SK-N-SH treated with all-trans-retinoic acid at 6 μM for 48 hours (cell line): ENCODE data around the gene CD276.
A peak's percentile ranks its signal among the peaks of the same experiment; 100 is the strongest.

Experiments
- ATAC-seq: fragments of 200-7000 bp; cut with Tn5 transposase; 3 replicates; pipeline ENCODE4 v1.9.1; 2020; ENCODE audit warnings: mild to moderate bottlenecking, moderate library complexity
- ARNTL ChIP-seq: fragments of 450-650 bp; formaldehyde crosslinking; IDR thresholded peaks from 2 replicates; pipeline ENCODE4 v1.5.0; 2020; ENCODE audit warnings: low read depth, mild to moderate bottlenecking, moderate library complexity, borderline replicate concordance
- CSDC2 ChIP-seq: fragments of 250-450 bp; sonication (Bioruptor Pico); IDR thresholded peaks from 2 replicates; pipeline ENCODE4 v1.5.0; 2020; ENCODE audit warnings: mild to moderate bottlenecking, moderate library complexity
- CSRNP3 ChIP-seq: fragments of 250-450 bp; sonication (Bioruptor Pico); IDR thresholded peaks from 2 replicates; pipeline ENCODE4 v1.5.1; 2021; ENCODE audit warnings: mild to moderate bottlenecking, moderate library complexity
- ESRRG ChIP-seq: fragments of 250-450 bp; sonication (Bioruptor Pico); IDR thresholded peaks from 2 replicates; pipeline ENCODE4 v1.6.1; 2021; ENCODE audit warnings: mild to moderate bottlenecking
- GLIS3 ChIP-seq: fragments of 250-450 bp; sonication (Bioruptor Pico); IDR thresholded peaks from 2 replicates; pipeline ENCODE4 v1.5.0; 2020; ENCODE audit warnings: mild to moderate bottlenecking, moderate library complexity
- ISL1 ChIP-seq: fragments of 250-450 bp; sonication (Bioruptor Pico); IDR thresholded peaks from 2 replicates; pipeline ENCODE4 v2.1.2; 2022; ENCODE audit warnings: mild to moderate bottlenecking, moderate library complexity
- POU6F1 ChIP-seq: fragments of 250-450 bp; sonication (Bioruptor Pico); IDR thresholded peaks from 2 replicates; pipeline ENCODE4 v1.8.0; 2021; ENCODE audit warnings: low read depth, mild to moderate bottlenecking, moderate library complexity, borderline replicate concordance
- RARB ChIP-seq: fragments of 250-450 bp; sonication (Bioruptor Pico); IDR thresholded peaks from 2 replicates; pipeline ENCODE4 v1.8.0; 2021; ENCODE audit warnings: mild to moderate bottlenecking, moderate library complexity
- SNAI2 ChIP-seq: fragments of 250-450 bp; sonication (Bioruptor Pico); IDR thresholded peaks from 2 replicates; pipeline ENCODE4 v1.5.0; 2020; ENCODE audit warnings: mild to moderate bottlenecking, moderate library complexity
- TCF4 ChIP-seq: fragments of 250-450 bp; sonication (Bioruptor Pico); IDR thresholded peaks from 2 replicates; pipeline ENCODE4 v1.8.0; 2021; ENCODE audit warnings: mild to moderate bottlenecking, moderate library complexity, borderline replicate concordance
- TOX ChIP-seq: fragments of 250-450 bp; sonication (Bioruptor Pico); IDR thresholded peaks from 2 replicates; pipeline ENCODE4 v1.8.0; 2021; ENCODE audit warnings: mild to moderate bottlenecking, moderate library complexity, borderline replicate concordance
- ZC3H10 ChIP-seq: fragments of 250-450 bp; sonication (Bioruptor Pico); IDR thresholded peaks from 2 replicates; pipeline ENCODE4 v1.5.1; 2021; ENCODE audit warnings: mild to moderate bottlenecking, moderate library complexity
- ZFP3 ChIP-seq: fragments of 250-450 bp; sonication (Bioruptor Pico); IDR thresholded peaks from 2 replicates; pipeline ENCODE4 v1.5.0; 2020; ENCODE audit warnings: mild to moderate bottlenecking, moderate library complexity
- ZFP30 ChIP-seq: fragments of 450-650 bp; formaldehyde crosslinking; IDR thresholded peaks from 2 replicates; pipeline ENCODE4 v1.5.0; 2022; ENCODE audit warnings: mild to moderate bottlenecking, moderate library complexity
- ZNF565 ChIP-seq: fragments of 450-650 bp; formaldehyde crosslinking; conservative IDR thresholded peaks from 2 replicates; pipeline ENCODE4 v1.5.0; 2020; ENCODE audit warnings: low read depth, mild to moderate bottlenecking, moderate library complexity
- ZNF70 ChIP-seq: fragments of 450-650 bp; formaldehyde crosslinking; IDR thresholded peaks from 2 replicates; pipeline ENCODE4 v1.5.0; 2020; ENCODE audit warnings: mild to moderate bottlenecking, moderate library complexity
- ZNF8 ChIP-seq: fragments of 450-650 bp; formaldehyde crosslinking; IDR thresholded peaks from 2 replicates; pipeline ENCODE4 v1.5.0; 2020; ENCODE audit warnings: mild to moderate bottlenecking, moderate library complexity
- TF ChIP-seq, protein P1 (sequence below): fragments of 250-450 bp; sonication (Bioruptor Pico); IDR thresholded peaks from 2 replicates; pipeline ENCODE4 v1.5.0; 2020; ENCODE audit warnings: mild to moderate bottlenecking, moderate library complexity
- TF ChIP-seq, protein P2 (sequence below): fragments of 250-450 bp; sonication (Bioruptor Pico); IDR thresholded peaks from 2 replicates; pipeline ENCODE4 v1.8.0; 2020; ENCODE audit warnings: mild to moderate bottlenecking, moderate library complexity, borderline replicate concordance

CD276 gene

GRCh38 chr15:73755946-73756345 lies 71.8 kb downstream of the CD276 start:
- TF ChIP-seq SNAI2 (CRISPR knock-in tag) (no peak), ZNF70 (CRISPR knock-in tag) (peak; percentile 97)
- ATAC-seq, result no peak

GRCh38 chr15:73756390-73756789 lies 72.2 kb downstream of the CD276 start:
- no peak for ATAC-seq
- TF ChIP-seq ZFP3 (CRISPR knock-in tag) (no peak), ZNF565 (CRISPR knock-in tag) (no peak), GLIS3 (CRISPR knock-in tag) (no peak), SNAI2 (CRISPR knock-in tag) (no peak), ZNF70 (CRISPR knock-in tag) (no peak)
- TF ChIP-seq, protein P1, sequence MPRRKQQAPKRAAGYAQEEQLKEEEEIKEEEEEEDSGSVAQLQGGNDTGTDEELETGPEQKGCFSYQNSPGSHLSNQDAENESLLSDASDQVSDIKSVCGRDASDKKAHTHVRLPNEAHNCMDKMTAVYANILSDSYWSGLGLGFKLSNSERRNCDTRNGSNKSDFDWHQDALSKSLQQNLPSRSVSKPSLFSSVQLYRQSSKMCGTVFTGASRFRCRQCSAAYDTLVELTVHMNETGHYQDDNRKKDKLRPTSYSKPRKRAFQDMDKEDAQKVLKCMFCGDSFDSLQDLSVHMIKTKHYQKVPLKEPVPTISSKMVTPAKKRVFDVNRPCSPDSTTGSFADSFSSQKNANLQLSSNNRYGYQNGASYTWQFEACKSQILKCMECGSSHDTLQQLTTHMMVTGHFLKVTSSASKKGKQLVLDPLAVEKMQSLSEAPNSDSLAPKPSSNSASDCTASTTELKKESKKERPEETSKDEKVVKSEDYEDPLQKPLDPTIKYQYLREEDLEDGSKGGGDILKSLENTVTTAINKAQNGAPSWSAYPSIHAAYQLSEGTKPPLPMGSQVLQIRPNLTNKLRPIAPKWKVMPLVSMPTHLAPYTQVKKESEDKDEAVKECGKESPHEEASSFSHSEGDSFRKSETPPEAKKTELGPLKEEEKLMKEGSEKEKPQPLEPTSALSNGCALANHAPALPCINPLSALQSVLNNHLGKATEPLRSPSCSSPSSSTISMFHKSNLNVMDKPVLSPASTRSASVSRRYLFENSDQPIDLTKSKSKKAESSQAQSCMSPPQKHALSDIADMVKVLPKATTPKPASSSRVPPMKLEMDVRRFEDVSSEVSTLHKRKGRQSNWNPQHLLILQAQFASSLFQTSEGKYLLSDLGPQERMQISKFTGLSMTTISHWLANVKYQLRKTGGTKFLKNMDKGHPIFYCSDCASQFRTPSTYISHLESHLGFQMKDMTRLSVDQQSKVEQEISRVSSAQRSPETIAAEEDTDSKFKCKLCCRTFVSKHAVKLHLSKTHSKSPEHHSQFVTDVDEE (CRISPR knock-in tag), result no peak

DNA sequence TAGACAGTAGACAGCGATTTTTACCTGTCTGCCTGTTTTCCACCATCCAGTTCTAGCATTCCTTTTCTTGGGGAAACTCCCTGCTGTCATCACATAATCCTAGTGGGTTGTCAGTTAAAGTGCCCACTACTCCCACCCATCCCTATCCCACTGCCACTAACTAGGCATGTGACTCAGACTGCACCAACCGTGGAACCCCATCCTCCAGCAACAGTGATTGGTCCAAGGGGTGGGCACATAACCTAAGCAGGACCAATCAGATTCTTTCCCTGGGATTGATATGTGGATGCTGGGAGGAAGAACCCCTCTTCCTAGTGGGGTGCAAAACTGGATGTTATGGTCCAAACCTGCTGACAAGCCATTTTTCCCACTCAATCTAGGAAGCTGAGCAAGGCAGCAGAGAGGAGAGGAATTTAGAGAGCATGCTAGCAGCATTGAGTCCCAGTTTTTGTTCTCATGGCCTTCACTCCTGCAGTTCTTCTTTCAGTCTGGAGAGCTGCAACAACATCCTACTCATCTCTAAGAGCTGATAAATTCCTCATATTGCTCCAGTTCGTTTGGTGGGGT lies 72.8 kb downstream of the CD276 start:
- TF ChIP-seq, protein P1 (CRISPR knock-in tag), result no peak
- TF ChIP-seq ZC3H10 (CRISPR knock-in tag), result no peak
- TF ChIP-seq ZNF8, result no peak
- TF ChIP-seq, protein P2, sequence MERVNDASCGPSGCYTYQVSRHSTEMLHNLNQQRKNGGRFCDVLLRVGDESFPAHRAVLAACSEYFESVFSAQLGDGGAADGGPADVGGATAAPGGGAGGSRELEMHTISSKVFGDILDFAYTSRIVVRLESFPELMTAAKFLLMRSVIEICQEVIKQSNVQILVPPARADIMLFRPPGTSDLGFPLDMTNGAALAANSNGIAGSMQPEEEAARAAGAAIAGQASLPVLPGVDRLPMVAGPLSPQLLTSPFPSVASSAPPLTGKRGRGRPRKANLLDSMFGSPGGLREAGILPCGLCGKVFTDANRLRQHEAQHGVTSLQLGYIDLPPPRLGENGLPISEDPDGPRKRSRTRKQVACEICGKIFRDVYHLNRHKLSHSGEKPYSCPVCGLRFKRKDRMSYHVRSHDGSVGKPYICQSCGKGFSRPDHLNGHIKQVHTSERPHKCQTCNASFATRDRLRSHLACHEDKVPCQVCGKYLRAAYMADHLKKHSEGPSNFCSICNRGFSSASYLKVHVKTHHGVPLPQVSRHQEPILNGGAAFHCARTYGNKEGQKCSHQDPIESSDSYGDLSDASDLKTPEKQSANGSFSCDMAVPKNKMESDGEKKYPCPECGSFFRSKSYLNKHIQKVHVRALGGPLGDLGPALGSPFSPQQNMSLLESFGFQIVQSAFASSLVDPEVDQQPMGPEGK (CRISPR knock-in tag), result no peak
- TF ChIP-seq RARB (CRISPR knock-in tag), result no peak
- TF ChIP-seq SNAI2 (CRISPR knock-in tag), result no peak
- no peak for TF ChIP-seq ZNF565 (CRISPR knock-in tag)
- no peak for TF ChIP-seq TOX (CRISPR knock-in tag)
- TF ChIP-seq CSDC2 (CRISPR knock-in tag), result no peak
- no peak for TF ChIP-seq ARNTL (CRISPR knock-in tag)
- no peak for TF ChIP-seq ZFP30 (CRISPR knock-in tag)
- TF ChIP-seq ZFP3 (CRISPR knock-in tag), result no peak
- TF ChIP-seq ISL1 (CRISPR knock-in tag), result no peak
- TF ChIP-seq ESRRG, result no peak
- ATAC-seq, result no peak

- ATAC-seq, result no peak
- TF ChIP-seq ZNF565 (CRISPR knock-in tag) (no peak), ESRRG (no peak), TCF4 (CRISPR knock-in tag) (no peak), SNAI2 (CRISPR knock-in tag) (no peak), GLIS3 (CRISPR knock-in tag) (no peak), ZFP30 (CRISPR knock-in tag) (no peak), POU6F1 (CRISPR knock-in tag) (no peak), ZNF8 (no peak), ZC3H10 (CRISPR knock-in tag) (no peak), CSRNP3 (CRISPR knock-in tag) (no peak)
- TF ChIP-seq, protein P1 (CRISPR knock-in tag), result no peak
- TF ChIP-seq, protein P2 (CRISPR knock-in tag), result no peak
Measured at GRCh38 chr15:73757571-73757970, 73.4 kb downstream of the CD276 start.
